ENCODE results near the gene STXBP6.

DNA sequence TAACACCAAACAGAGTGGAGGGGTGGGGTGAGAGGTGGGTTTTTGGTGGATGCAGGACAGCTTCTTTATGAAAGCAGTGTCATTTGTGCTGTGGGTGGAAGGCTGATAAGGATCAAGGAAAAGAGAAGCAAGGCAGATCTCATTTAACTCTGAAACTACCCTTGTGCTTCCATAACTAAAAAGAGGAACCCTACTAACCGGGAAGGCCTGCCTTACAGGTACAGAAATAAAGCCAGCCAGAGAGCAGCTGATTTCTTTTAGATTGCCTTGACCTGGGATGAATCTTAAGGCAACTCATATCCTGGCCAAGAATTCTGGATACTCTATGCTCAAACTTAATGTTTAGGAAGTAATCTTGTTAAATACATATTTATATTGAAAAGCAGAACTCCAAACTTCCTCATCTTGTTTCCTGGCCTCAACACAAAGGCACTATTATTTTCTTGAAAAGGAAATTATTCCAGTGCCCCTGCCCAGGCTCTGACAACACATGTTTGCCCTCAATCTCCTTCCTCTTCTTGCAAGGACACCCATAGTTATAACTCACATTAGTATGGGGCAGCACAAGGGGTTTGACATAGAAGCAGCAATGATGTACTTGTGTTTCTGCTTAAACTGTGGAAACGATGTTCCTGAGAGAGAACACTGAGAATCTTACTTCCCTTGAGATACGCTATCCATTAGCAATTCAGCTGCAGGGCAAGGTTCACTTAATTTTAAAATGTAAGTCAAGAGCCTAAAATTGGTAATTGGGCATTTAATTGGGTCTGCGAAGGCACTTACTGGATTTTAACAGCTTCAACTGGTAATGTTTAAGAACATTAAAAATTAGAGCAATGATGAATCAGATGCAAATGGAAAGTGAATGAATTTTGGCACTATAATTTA lies 173.7 kb downstream of the STXBP6 start:
- TF ChIP-seq EZH2 (IDR thresholded peaks at IDR 0.05) (no peak), FOXP2 (optimal IDR thresholded peaks at IDR 0.05; ENCODE audit: control extremely low read depth, extremely low read length, insufficient read depth) (no peak), POLR2AphosphoS5 (IDR thresholded peaks at IDR 0.05; ENCODE audit: borderline replicate concordance, low read depth, low read length) (no peak)
